Hepatic stellate cell (primary cell): ENCODE results near the gene TMEM271.

Source experiments
- DNase-seq: peaks from one replicate; pipeline ENCODE4 v3.0.0; 2011; ENCODE audit warnings: low spot score

Gene TMEM271, protein sequence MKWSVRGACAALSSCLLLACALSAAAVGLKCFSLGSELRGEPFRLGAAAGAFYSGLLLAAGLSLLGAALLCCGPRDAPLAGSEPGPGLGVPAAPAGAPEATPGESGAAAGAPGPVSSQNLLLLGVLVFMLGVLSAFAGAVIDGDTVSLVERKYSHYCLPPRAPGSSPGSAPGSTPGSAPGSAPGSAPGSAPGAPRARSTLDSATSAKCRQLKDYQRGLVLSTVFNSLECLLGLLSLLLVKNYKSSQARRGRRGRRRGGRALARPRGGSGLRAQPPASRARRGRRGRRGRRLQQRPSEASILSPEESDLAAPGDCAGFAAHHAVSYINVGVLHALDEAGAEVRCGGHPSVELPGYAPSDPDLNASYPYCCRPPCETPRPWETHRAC

GRCh38 chr4:576245-576821 is at the start of gene TMEM271:
Gene TMEM271 (minus strand): TSS chr4:576295. CDS start chr4:576062, 233 bp downstream.
- no peak for DNase-seq

DNA sequence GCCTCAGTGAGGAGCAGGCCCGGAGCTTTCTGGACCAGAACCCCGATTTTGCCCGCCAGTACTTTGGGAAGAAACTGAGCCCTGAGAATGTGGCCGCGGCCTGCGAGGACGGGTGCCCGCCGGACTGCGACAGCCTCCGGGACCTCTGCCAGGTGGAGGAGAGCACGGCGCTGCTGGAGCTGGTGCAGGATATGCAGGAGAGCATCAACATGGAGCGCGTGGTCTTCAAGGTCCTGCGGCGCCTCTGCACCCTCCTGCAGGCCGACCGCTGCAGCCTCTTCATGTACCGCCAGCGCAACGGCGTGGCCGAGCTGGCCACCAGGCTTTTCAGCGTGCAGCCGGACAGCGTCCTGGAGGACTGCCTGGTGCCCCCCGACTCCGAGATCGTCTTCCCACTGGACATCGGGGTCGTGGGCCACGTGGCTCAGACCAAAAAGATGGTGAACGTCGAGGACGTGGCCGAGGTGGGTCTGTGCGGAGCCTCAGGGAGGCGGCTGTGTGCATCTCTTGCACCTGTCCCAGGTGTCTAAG is 49.6 kb upstream of the TMEM271 start:
- no peak for DNase-seq

DNA sequence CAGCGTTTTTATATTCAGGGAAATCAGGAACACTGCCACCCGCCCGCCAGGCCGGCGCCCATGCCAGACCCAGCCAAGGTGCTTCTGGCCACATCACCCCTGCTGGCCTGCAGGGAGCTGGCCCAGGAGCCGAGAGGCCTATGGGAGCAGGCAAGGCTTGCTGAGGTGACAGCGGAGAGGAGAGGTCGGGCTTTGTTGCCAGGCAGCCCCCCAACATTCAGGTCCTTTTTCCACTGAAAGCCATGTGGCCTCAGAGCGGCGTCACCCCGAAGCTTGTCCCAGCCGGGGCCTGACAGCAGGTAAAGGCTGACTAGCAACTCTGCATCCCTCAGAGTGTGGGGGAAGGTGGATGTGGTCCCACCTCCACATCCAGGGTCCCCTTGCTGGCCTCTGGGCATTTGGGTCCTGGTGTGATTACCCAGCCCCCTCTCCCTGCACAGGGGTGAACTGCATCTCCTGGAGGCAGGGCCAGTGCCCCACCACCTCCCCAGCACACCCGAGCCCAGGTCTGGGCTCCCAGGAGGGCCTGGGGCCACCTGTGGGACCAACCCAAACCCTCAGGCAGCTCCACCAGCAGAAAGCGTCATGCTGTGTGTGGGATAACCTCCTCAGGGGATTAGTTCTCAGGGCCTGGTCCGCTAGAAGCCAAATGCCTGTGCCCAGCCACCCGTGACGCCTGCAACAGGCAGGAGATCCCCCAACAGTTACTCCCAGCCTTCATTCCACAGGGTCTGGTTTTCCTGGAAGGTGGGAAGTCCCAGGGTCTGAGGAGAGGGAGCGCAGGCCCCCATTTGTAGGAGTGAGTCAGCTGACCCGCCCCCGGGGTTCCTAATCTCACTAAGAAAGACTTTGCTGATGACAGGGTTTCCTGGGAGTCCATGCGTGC is 48.9 kb upstream of the TMEM271 start, which contains the start of gene PDE6B:
TSS of gene PDE6B (plus strand) at position 869 of the 886 bp plus-strand sequence. CDS start 54 bp downstream, outside the sequence.
- no peak for DNase-seq

- DNase-seq = no peak
These were observed 47.9 kb upstream of the TMEM271 start for GRCh38 chr4:623914-624566.

GRCh38 chr4:622996-623913 is 47.2 kb upstream of the TMEM271 start:
- no peak for DNase-seq

GRCh38 chr4:622071-622995 is 46.2 kb upstream of the TMEM271 start:
- DNase-seq = no peak

DNA sequence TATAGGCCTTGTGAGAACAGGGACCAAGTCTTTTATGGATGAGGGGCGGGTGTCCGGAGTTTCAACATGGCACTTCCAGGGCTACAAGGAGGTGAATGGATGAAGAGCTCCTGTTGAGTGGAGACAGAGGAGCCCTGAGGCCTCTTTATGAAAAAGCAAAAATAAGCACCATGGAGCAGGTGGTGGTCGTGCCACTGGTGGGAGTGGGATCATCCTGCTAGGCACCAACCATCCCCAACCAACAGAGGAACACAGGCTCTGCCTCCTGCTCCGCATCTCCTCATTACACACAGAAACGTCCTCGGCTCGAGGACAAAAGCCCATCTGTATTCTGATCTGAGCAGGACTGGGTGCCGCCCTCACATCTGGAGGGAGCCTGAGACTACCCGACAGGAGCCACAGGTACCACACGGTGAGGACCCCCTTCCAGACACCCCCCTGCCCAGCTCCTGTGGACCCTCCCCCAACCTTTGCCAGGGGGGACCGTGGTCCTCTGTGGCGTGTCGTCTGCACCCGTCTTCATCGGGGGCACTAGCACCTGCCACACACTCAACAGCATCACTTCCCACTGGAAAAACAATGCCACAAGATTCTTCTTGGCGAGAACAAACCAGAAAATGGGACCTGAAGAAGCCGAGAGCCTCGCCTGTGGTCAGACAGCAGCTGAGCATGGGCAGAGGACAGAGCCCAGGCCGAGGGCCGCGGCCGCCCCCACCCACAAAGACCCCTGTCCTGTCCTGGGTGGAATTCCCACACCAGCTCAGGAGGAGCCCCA is 45.4 kb upstream of the TMEM271 start:
- DNase-seq = no peak

GRCh38 chr4:620851-621261 is 44.8 kb upstream of the TMEM271 start:
- no peak for DNase-seq

DNA sequence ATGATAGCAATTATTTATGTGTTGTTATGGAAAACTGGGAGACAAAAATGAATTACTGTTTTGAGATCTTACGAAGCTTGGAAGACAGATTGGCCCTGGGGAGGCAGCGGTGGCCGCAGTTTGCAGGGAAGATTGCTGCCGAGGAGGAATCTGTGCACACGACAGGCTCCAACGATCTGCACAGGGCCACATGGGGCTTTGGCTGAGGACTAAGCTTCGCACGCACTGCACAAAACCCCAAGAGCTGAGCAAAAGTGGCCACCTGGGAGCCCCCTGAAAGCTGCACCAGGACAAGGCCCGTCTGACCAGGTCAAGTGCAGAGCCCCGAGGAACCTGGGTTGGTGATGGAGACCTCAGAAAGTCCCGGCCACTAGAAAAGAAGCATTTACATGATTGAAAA is 44.1 kb upstream of the TMEM271 start:
- no peak for DNase-seq

DNA sequence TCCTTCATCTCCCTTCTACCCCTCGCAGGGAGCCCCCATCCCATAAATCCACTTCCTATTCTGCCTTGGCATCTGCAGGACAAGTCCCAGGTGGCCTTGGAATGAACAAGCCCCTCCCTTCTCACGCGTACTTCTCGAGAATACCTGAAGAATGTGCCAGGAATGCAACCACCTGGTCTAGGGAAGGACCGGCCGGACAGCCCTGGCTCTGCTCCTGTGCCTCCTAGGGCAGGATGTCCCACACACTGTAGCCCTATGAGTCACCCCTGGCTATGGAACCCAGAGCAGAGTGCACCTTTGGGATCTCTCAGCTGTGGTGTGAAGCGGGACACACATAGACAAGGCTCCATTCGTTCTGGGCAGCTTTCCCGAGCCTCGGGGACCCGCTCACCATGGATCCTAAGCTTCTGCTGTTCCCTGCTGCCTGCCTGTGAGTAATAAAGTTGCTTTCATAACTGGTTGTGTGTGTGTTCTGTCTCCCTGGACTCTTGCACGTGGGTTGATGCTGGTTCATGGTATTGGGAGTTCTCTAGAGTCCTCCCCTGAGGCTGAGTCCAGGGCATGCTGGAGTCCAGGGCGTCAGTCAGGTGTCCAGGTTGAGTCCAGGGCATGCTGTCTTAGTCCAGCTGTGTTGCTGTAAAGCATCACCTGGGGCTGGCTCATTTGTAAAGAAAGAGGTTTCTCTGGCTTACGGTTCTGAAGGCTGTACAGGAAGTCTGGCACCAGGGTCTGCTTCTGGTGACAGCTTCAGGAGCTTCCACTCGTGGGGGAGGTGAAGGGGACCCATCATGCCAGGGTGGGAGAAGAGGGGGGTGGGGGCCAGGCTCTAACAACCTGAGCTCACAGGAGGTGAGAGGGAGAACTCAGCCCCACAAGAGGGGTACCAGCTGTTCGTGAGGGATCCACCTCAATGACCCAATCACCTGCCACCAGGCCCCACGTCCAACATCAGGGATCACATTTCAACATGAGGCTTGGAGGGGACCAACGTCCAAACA is 41.8 kb upstream of the TMEM271 start:
- DNase-seq = no peak

DNA sequence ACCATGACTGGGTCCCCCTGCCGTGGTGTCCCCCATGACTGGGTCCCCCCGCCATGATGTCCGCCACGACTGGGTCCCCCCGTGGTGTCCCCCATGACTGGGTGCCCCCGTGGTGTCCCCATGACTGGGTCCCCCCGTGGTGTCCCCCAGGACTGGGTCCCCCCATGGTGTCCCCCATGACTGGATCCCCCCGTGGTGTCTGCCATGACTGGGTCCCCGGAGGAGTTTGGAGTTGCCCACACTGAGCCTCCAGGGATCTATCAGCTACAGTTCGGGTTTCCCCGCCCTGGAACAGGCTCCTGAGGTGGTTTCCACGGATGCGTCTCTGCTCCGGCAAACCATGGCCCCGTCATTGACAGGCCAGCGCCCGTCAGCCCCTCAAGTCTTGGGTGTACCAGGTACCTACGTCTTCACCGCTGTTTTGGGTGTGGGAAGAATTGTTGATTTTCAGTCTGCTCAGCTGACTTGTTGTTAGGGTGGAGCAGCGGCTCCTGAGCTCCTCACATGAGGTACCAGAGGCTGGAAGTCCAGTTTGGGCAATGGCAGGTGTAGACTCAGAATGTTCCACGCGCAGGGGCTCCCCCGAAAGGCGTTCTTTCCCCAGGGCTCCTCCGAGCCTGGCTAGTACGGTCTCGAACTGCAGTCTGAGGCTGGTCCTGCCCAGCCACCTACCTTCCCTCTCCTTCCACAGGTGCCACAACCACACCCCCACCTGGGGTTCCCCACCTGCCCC is 41.0 kb upstream of the TMEM271 start:
- no peak for DNase-seq

DNA sequence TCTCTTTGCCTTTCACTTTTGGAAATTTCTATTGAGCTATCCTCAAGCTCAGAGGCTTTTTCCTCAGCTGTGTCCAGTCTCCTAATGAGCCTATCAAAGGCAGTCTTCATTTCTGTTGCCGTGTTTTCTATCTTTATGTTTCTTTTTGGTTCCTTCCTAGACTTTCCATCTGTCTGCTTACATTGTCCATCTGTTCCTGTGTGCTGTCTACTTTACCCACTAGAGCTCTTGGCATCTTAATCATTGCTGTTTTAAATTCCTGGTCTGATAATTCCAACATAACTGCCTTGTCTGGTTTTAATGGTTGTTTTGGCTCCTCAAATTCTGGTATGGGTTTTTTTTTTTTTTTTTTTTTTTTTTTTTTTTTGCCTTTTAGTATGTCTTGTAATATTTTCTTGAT is 40.0 kb upstream of the TMEM271 start:
- DNase-seq = no peak

DNA sequence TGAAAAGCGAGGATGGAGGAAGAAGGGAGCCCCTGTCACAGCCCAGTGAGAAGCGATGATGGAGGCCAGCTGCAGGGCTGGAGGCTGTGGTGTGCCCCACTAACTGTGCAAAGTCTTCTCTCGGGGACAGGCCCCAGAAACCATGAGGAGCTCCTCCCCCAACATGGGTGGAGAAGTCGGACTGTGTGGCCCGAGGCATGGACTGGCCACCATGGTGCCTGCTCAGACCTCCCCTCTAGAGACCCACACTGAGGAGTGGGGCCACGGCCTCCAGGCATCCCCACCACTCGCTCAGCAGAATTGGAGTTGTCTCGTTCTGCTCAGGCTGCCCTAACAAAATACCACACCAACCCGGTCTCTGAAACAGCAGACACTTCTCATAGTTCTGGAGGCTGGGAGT is 37.0 kb upstream of the TMEM271 start:
- DNase-seq = no peak

DNA sequence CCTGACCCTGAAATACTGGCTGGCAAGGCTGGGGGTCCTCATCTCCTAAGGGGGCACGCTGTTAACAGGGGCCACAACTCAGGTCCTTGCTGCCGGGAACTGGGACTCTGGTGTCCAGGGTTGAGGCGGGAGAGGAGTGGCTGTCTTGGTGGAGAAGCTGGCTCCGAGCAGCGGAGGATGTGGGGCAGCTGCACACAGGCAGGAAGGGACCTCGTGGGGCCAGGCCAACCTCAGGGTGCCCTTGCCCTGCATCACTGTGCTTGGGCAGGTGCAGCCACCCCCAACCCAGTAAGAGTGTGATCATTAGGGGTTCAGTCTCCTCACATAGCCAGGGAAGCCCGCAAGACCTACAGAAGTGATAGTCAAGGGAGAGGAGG is 36.6 kb upstream of the TMEM271 start:
- DNase-seq = no peak

GRCh38 chr4:612052-612748 is 36.1 kb upstream of the TMEM271 start:
- no peak for DNase-seq
